SU-DHL-6 (cell line): ENCODE measurements around the gene KCNIP4.

Experiments used
- H2AFZ ChIP-seq: fragments of 200-600 bp; sonication (generic); 2 replicates; pipeline ENCODE4 v1.6.1; 2014; ENCODE audit warnings: low read depth, mild to moderate bottlenecking, moderate library complexity, mixed read lengths, antibody characterized with exemption, low read length; ENCODE audit not compliant: severe bottlenecking
- H3F3A ChIP-seq: fragments of 200-600 bp; shearing (Covaris generic); 2 replicates; pipeline ENCODE4 v1.6.0; 2016; ENCODE audit warnings: antibody characterized with exemption, mild to moderate bottlenecking; ENCODE audit not compliant: insufficient read depth
- H3K27ac ChIP-seq: fragments of 200-600 bp; sonication (generic); 2 replicates; pipeline ENCODE4 v1.5.1; 2016; ENCODE audit warnings: low read depth, mild to moderate bottlenecking, low read length, moderate library complexity, mixed read lengths
- H3K27me3 ChIP-seq: fragments of 200-600 bp; sonication (generic), shearing (Covaris generic); 2 replicates; pipeline ENCODE4 v1.6.0; 2014; ENCODE audit warnings: mild to moderate bottlenecking, low read length
- H3K36me3 ChIP-seq: fragments of 200-600 bp; sonication (generic); 2 replicates; pipeline ENCODE4 v1.6.1; 2014; ENCODE audit warnings: mild to moderate bottlenecking, low read length, mixed read lengths
- H3K4me2 ChIP-seq: fragments of 300-600, 200-600 bp; shearing (Covaris generic), sonication (generic); 2 replicates; pipeline ENCODE4 v1.6.0; 2014; ENCODE audit warnings: low read length, low read depth, mild to moderate bottlenecking; ENCODE audit not compliant: poor library complexity, severe bottlenecking
- H3K4me3 ChIP-seq: fragments of 200-600 bp; sonication (generic); 2 replicates; pipeline ENCODE4 v1.5.1; 2014; ENCODE audit warnings: antibody characterized with exemption, low read length, mild to moderate bottlenecking, mixed read lengths; ENCODE audit not compliant: insufficient read depth, poor library complexity, severe bottlenecking
- H3K79me2 ChIP-seq: fragments of 200-600 bp; sonication (generic); 2 replicates; pipeline ENCODE4 v1.6.1; 2014; ENCODE audit warnings: mild to moderate bottlenecking, low read length, moderate library complexity; ENCODE audit not compliant: insufficient read depth
- H3K9ac ChIP-seq: fragments of 200-600 bp; sonication (generic); 2 replicates; pipeline ENCODE4 v1.7.0; 2014; ENCODE audit warnings: mild to moderate bottlenecking, low read length
- H3K9me2 ChIP-seq: fragments of 200-600 bp; sonication (generic); replicated peaks from 2 replicates; pipeline ENCODE4 v1.6.1; 2014; ENCODE audit warnings: low read length; ENCODE audit not compliant: insufficient read depth
- H3K9me3 ChIP-seq: fragments of 200-600 bp; sonication (generic); 2 replicates; pipeline ENCODE4 v1.6.1; 2014; ENCODE audit warnings: low read length, mixed read lengths; ENCODE audit not compliant: insufficient read depth
- H4K20me1 ChIP-seq: fragments of 200-600 bp; sonication (generic); 2 replicates; pipeline ENCODE4 v1.6.1; 2014; ENCODE audit warnings: low read depth, mild to moderate bottlenecking, antibody characterized with exemption, low read length, moderate library complexity, mixed read lengths
- CTCF ChIP-seq: fragments of 200-600 bp; sonication (generic); IDR thresholded peaks from one replicate; pipeline ENCODE4 v1.5.1; 2017; ENCODE audit warnings: antibody characterized with exemption, mild to moderate bottlenecking, low read length, moderate library complexity; ENCODE audit not compliant: insufficient read depth, poor library complexity, severe bottlenecking
- EZH2phosphoT487 ChIP-seq: fragments of 200-600 bp; sonication (generic), shearing (Covaris generic); conservative IDR thresholded peaks from 2 replicates; pipeline ENCODE4 v1.6.1; 2018; ENCODE audit warnings: mild to moderate bottlenecking, antibody characterized with exemption, low read length, moderate library complexity, mixed read lengths

The KCNIP4 gene

DNA sequence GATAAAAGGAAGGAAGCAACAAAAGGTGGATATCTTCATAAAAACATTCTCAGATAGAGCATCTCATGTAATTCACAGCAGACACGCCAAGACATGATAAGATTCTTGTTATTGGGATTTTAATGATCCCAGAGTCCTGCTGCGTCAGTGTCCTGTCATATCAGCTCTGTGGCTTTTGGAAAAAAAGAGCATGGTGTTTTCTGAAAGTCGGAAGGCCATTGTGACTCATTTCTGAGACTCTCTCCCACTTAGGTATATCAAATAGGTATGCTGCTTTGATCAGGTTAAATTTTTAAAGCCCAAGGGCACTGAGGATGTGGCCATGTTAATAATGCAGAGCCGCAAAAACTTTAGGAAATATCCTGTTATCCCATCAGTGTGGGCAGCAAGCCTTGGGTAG, 481.0 kb downstream of the KCNIP4 start:
- Histone ChIP-seq H4K20me1 (no peaks in the 10 kb centered on the region), H3K36me3 (no peaks in the 10 kb centered on the region), H3K4me2 (no peak overlapping the region), H3K9me3 (no peaks in the 10 kb centered on the region), H3K4me3 (no peak overlapping the region), H3K27ac (no peak overlapping the region), H3K79me2 (no peaks in the 10 kb centered on the region), H3F3A (no peaks in the 10 kb centered on the region), H3K9me2 (no peaks in the 10 kb centered on the region), H2AFZ (no peak overlapping the region), H3K27me3 (no peaks in the 10 kb centered on the region), H3K9ac (no peak overlapping the region)
- no peak for TF ChIP-seq EZH2phosphoT487
- no peak for TF ChIP-seq CTCF

- no peaks in the 10 kb centered on the region for H3K36me3 ChIP-seq
- H3K27me3 ChIP-seq, result no peaks in the 10 kb centered on the region
- H3K9me3 ChIP-seq, result no peaks in the 10 kb centered on the region
- H3K9ac ChIP-seq, result no peak overlapping the region
- no peak overlapping the region for H3K27ac ChIP-seq
- no peaks in the 10 kb centered on the region for H4K20me1 ChIP-seq
- no peaks in the 10 kb centered on the region for H3K9me2 ChIP-seq
- H3K79me2 ChIP-seq, result no peaks in the 10 kb centered on the region
- no peak overlapping the region for H2AFZ ChIP-seq
- no peak overlapping the region for H3K4me2 ChIP-seq
- TF ChIP-seq EZH2phosphoT487 (no peak), CTCF (no peak)
- H3K4me3 ChIP-seq, result no peak overlapping the region
- H3F3A ChIP-seq, result no peaks in the 10 kb centered on the region
Observed at GRCh38 chr4:21457086-21457840, 491.3 kb downstream of the KCNIP4 start.

DNA sequence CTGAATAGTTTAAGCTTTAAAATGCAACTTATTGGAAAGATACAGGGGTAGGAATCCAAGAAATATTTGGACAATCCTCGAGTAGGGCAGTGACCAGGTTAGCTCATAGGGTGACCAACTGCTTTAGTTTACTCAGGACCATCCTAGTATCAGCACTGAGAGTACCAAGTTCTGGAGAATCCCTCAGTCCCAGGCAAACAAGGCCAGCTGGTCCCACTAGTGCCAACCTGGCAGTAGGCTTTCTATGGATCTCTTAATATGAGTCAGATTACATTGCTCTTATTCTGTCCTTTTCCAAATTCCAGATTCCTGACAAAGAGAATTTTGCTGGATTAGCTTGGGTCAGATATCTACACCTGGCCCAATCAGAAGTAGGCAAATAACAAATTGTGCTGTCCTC, 493.7 kb downstream of the KCNIP4 start:
- H3K79me2 ChIP-seq, result no peaks in the 10 kb centered on the region
- H3K9ac ChIP-seq, result no peak overlapping the region
- no peak overlapping the region for H3K27ac ChIP-seq
- no peak overlapping the region for H3K4me3 ChIP-seq
- no peaks in the 10 kb centered on the region for H3K9me3 ChIP-seq
- no peaks in the 10 kb centered on the region for H3K9me2 ChIP-seq
- H3K27me3 ChIP-seq, result no peaks in the 10 kb centered on the region
- no peaks in the 10 kb centered on the region for H3K36me3 ChIP-seq
- no peak overlapping the region for H3K4me2 ChIP-seq
- no peaks in the 10 kb centered on the region for H3F3A ChIP-seq
- TF ChIP-seq EZH2phosphoT487 (no peak), CTCF (no peak)
- H4K20me1 ChIP-seq, result no peaks in the 10 kb centered on the region
- no peak overlapping the region for H2AFZ ChIP-seq
